Lower leg skin (tissue), 3 donors: ENCODE data around the gene PRXL2C.

ENCODE experiments used
- CTCF ChIP-seq, 3 donors: fragments of 450-650 bp; IDR thresholded peaks; one replicate each; pipeline ENCODE4 v1.5.1; 2016; ENCODE audit warnings: antibody characterized with exemption in 3 of 3, mild to moderate bottlenecking in 3 of 3, moderate library complexity in 2 of 3
- POLR2A ChIP-seq, 2 donors: fragments of 450-650 bp; IDR thresholded peaks; one replicate each; pipeline ENCODE4 v1.6.1; 2016 to 2017; ENCODE audit warnings: antibody characterized with exemption in 2 of 2, mild to moderate bottlenecking in 1 of 2, moderate library complexity in 1 of 2

GRCh38 chr9:96644137-96644536 is 11.0 kb downstream of the PRXL2C start:
- TF ChIP-seq CTCF (IDR thresholded peaks at IDR 0.05) (no peak), POLR2A (IDR thresholded peaks at IDR 0.05) (no peak)
